ENCODE data around the gene CEL. TPM values are rescaled to one million over a fixed set of nuclear protein-coding genes. Genes with fewer than 3 reads are reported as not detected.

CEL gene
- total RNA-seq, 1 experiment from 2014 or later, result 3.6 TPM

- no peaks in the 10 kb centered on the region for H3K4me1 Mint-ChIP-seq
- no peak overlapping the region for H2BK20ac ChIP-seq (ENCODE audit: low read depth, low read length, poor library complexity, severe bottlenecking)
- no peak overlapping the region for H3K27ac ChIP-seq (ENCODE audit: insufficient read length, low read depth, low read length)
- H3K9me3 ChIP-seq (ENCODE audit: control insufficient read depth, low read depth, low read length), result no peaks in the 10 kb centered on the region
- no peak overlapping the region for H2BK120ac ChIP-seq (ENCODE audit: low read depth, low read length, poor library complexity, severe bottlenecking)
- H3K27me3 Mint-ChIP-seq (ENCODE audit: low read depth), result peaks cover 6% of the 10 kb centered on the region
- no peak overlapping the region for H3K4ac ChIP-seq (ENCODE audit: low read depth, low read length)
- H4K8ac ChIP-seq (replicated peaks; ENCODE audit: insufficient read length, low read depth, low read length), result no peak overlapping the region
- TF ChIP-seq, protein P1, sequence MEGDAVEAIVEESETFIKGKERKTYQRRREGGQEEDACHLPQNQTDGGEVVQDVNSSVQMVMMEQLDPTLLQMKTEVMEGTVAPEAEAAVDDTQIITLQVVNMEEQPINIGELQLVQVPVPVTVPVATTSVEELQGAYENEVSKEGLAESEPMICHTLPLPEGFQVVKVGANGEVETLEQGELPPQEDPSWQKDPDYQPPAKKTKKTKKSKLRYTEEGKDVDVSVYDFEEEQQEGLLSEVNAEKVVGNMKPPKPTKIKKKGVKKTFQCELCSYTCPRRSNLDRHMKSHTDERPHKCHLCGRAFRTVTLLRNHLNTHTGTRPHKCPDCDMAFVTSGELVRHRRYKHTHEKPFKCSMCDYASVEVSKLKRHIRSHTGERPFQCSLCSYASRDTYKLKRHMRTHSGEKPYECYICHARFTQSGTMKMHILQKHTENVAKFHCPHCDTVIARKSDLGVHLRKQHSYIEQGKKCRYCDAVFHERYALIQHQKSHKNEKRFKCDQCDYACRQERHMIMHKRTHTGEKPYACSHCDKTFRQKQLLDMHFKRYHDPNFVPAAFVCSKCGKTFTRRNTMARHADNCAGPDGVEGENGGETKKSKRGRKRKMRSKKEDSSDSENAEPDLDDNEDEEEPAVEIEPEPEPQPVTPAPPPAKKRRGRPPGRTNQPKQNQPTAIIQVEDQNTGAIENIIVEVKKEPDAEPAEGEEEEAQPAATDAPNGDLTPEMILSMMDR (conservative IDR thresholded peaks at IDR 0.05), result no peak
- H3K27ac Mint-ChIP-seq, result no peak overlapping the region
- H3K23me2 ChIP-seq (ENCODE audit: insufficient read length, low read depth, low read length, poor library complexity, severe bottlenecking), result no peaks in the 10 kb centered on the region
- H2BK5ac ChIP-seq (ENCODE audit: insufficient read length, low read length), result no peak overlapping the region
- H2AK5ac ChIP-seq (ENCODE audit: insufficient read length, low read length), result no peak overlapping the region
- H4K20me1 ChIP-seq (ENCODE audit: control insufficient read depth, insufficient read depth, insufficient read length), result no peaks in the 10 kb centered on the region
- H3K18ac ChIP-seq (ENCODE audit: insufficient read length, low read depth, low read length), result no peak overlapping the region
- H3K27me3 ChIP-seq (ENCODE audit: insufficient read depth, low read length), result no peaks in the 10 kb centered on the region
- H3K79me2 ChIP-seq (ENCODE audit: insufficient read depth, low read length), result no peaks in the 10 kb centered on the region; the same call in 1 of the 2 replicates
- H3T11ph ChIP-seq (ENCODE audit: low read length), result no peak overlapping the region
- H3K4me1 ChIP-seq (ENCODE audit: insufficient read depth, low read length), result no peaks in the 10 kb centered on the region
- no peak overlapping the region for H3K14ac ChIP-seq (ENCODE audit: insufficient read depth, low read length)
- H3K36me3 Mint-ChIP-seq (ENCODE audit: insufficient read depth in 1 of 3, low read depth in 3 of 3), result peaks cover 48 to 66% (median 61%) of the 10 kb centered on the region in 3 experiments
- no peak overlapping the region for H3K4me2 ChIP-seq (ENCODE audit: insufficient read depth, insufficient read length, low read length)
- WGBS (ENCODE audit: extremely low coverage, insufficient read length, low lambda C conversion rate), result no CpG with 5 or more reads among the region's 5 CpGs
- no peaks in the 10 kb centered on the region for H3K79me1 ChIP-seq (ENCODE audit: insufficient read depth, low read depth, low read length, poor library complexity, severe bottlenecking)
- H3K9me3 Mint-ChIP-seq, result peaks cover 22% of the 10 kb centered on the region in 2 experiments
- H2AFZ ChIP-seq (ENCODE audit: low read length), result no peak overlapping the region
- H3K4me3 Mint-ChIP-seq, result no peak overlapping the region
- no peak overlapping the region for H2BK15ac ChIP-seq (ENCODE audit: low read depth, low read length)
- H3K23ac ChIP-seq (ENCODE audit: insufficient read length, low read depth, low read length), result no peak overlapping the region
- H4K91ac ChIP-seq (ENCODE audit: insufficient read length, low read depth, low read length), result no peak overlapping the region
- no peak overlapping the region for H2BK12ac ChIP-seq (ENCODE audit: insufficient read length, low read depth, low read length)
- no peak overlapping the region for H3K9ac ChIP-seq (ENCODE audit: extremely low read depth, insufficient read length, low read length)
- H3K56ac ChIP-seq (ENCODE audit: insufficient read length, low read depth, low read length), result no peak overlapping the region
- no peak overlapping the region for H4K5ac ChIP-seq (ENCODE audit: insufficient read length, low read depth, low read length)
- no peak for DNase-seq
Measured at GRCh38 chr9:133098871-133099270, 37.1 kb downstream of the CEL start.
